K562 (cell line): ENCODE data around the gene MGAT4B. TPM values are rescaled to one million over a fixed set of nuclear protein-coding genes. Genes with fewer than 3 reads are reported as not detected.

Source experiments
- BCLAF1 ChIP-seq, 2 experiments: fragments of 450-650 bp in 1 of 2; IDR thresholded peaks; 2 replicates each; pipeline ENCODE4 v1.6.1; 2011 to 2017; ENCODE audit warnings: low read depth in 2 of 2, antibody characterized with exemption in 1 of 2, borderline replicate concordance in 1 of 2, low read length in 1 of 2, mild to moderate bottlenecking in 1 of 2, mixed read lengths in 1 of 2; ENCODE audit not compliant: control insufficient read depth in 1 of 2
- HMGXB4 ChIP-seq: sonication (generic); formaldehyde crosslinking; IDR thresholded peaks from 2 replicates; pipeline ENCODE4 v1.8.1; 2023; ENCODE audit warnings: mild to moderate bottlenecking, missing genetic modification reagents
- IRF2 ChIP-seq: sonication (generic); formaldehyde crosslinking; IDR thresholded peaks from 2 replicates; pipeline ENCODE4 v1.8.1; 2022; ENCODE audit warnings: mild to moderate bottlenecking, missing genetic modification reagents
- NCOA6 ChIP-seq: fragments of 450-650 bp; IDR thresholded peaks from 2 replicates; pipeline ENCODE4 v1.6.1; 2017; ENCODE audit warnings: mild to moderate bottlenecking
- NR2C2 ChIP-seq, 2 experiments: fragments of 200-800 bp in 1 of 2; sonication (Bioruptor generic) in 1 of 2; sonication (generic) in 1 of 2; formaldehyde crosslinking in 1 of 2; IDR thresholded peaks; 2 replicates each; pipeline versions ENCODE4 v1.6.1 to v1.8.0; 2016 to 2022; ENCODE audit warnings: mild to moderate bottlenecking in 1 of 2, missing compliant biosample characterization in 1 of 2, missing genetic modification characterization in 1 of 2, missing genetic modification reagents in 1 of 2
- NR4A1 ChIP-seq, 2 experiments: fragments of 250-450 bp in 1 of 2; fragments of 450-650 bp in 1 of 2; sonication (Bioruptor Pico) in 1 of 2; IDR thresholded peaks; 2 replicates each; pipeline versions ENCODE4 v1.4.0 to v1.6.1; 2016 to 2020; ENCODE audit warnings: mild to moderate bottlenecking in 2 of 2, missing compliant biosample characterization in 1 of 2, missing genetic modification characterization in 1 of 2, moderate library complexity in 1 of 2
- PBX2 ChIP-seq, 2 experiments: IDR thresholded peaks in 1 of 2; conservative IDR thresholded peaks in 1 of 2; 2 replicates each; pipeline ENCODE4 v1.6.1; 2016; ENCODE audit warnings: low read depth in 2 of 2, mild to moderate bottlenecking in 1 of 2, missing compliant biosample characterization in 1 of 2, missing genetic modification characterization in 1 of 2, moderate library complexity in 1 of 2
- POLR2G ChIP-seq: fragments of 200-400 bp; formaldehyde crosslinking; IDR thresholded peaks from 2 replicates; pipeline ENCODE4 v1.6.1; 2017; ENCODE audit warnings: low read depth, mild to moderate bottlenecking, antibody characterized with exemption, low read length, moderate library complexity
- PURB ChIP-seq: sonication (generic); formaldehyde crosslinking; IDR thresholded peaks from 2 replicates; pipeline ENCODE4 v1.9.0; 2021; ENCODE audit warnings: low read depth, mild to moderate bottlenecking, missing genetic modification reagents
- TCF15 ChIP-seq: fragments of 250-450 bp; sonication (Bioruptor Pico); IDR thresholded peaks from 2 replicates; pipeline ENCODE4 v1.8.0; 2022; ENCODE audit warnings: moderate library complexity, mild to moderate bottlenecking, inconsistent platforms
- ZBTB43 ChIP-seq: sonication (generic); formaldehyde crosslinking; IDR thresholded peaks from 2 replicates; pipeline ENCODE4 v1.8.0; 2023; ENCODE audit warnings: mild to moderate bottlenecking, missing genetic modification reagents
- ZBTB7A ChIP-seq: IDR thresholded peaks from 2 replicates; pipeline ENCODE4 v1.6.1; 2011; ENCODE audit warnings: low read depth, mild to moderate bottlenecking, low read length, moderate library complexity, borderline replicate concordance; ENCODE audit not compliant: control insufficient read depth
- ZNF217 ChIP-seq: sonication (generic); formaldehyde crosslinking; IDR thresholded peaks from 2 replicates; pipeline ENCODE4 v1.8.0; 2022; ENCODE audit warnings: mild to moderate bottlenecking, missing genetic modification reagents
- ZNF41 ChIP-seq: fragments of 250-450 bp; sonication (Bioruptor Pico); conservative IDR thresholded peaks from 2 replicates; pipeline ENCODE4 v1.4.0; 2020; ENCODE audit warnings: mild to moderate bottlenecking
- polyA plus RNA-seq, 8 experiments: library from polyadenylated mRNA; depleted of rRNA in 4 of 8; stranded (reverse) in 5 of 8; unstranded in 3 of 8; fragments of >200 nt; fragmentation: Nextera tagmentation in 2 of 8; fragmentation: Illumina TruSeq in 1 of 8; extraction: Ambion mirVana in 2 of 8; extraction: Trizol in 1 of 8; gene quantifications; 2 replicates each; pipeline versions ENCODE4 v1.2.1 to v1.2.3, GENCODE V29; 2011 to 2014; ENCODE audit warnings: inconsistent platforms in 1 of 8, missing spikeins in 1 of 8
- total RNA-seq, 7 experiments: library from RNA; depleted of rRNA in 6 of 7; stranded (reverse); fragments of >200 nt in 6 of 7; fragmentation: Illumina TruSeq in 2 of 7; extraction: Trizol in 2 of 7; gene quantifications; 2 replicates each; pipeline versions ENCODE4 v1.2.1 to v1.2.3, GENCODE V29; 2011 to 2021; ENCODE audit warnings: low replicate concordance in 1 of 7

The MGAT4B gene
- total and polyA plus RNA-seq, 9 of the 15 experiments (the other 6 are each of a cell fraction or from before 2014, with no cell fraction given), result 0.34 to 133 (median 75.4) TPM

GRCh38 chr5:179819296-179820126 is 12.8 kb upstream of the MGAT4B start (continued):
- TF ChIP-seq BCLAF1 (IDR thresholded peaks at IDR 0.05; ENCODE audit: borderline replicate concordance in 1 of 2, control insufficient read depth in 1 of 2, low read depth in 2 of 2, low read length in 1 of 2), result no peak
- no peak for TF ChIP-seq ZNF217 (CRISPR knock-in tag)
- peak; percentile 94 for TF ChIP-seq TCF15
- TF ChIP-seq NR2C2 (CRISPR knock-in tag; IDR thresholded peaks at IDR 0.05), result no peak
- no peak; the same call in 1 of the 2 replicates for TF ChIP-seq NR2C2 (tag; IDR thresholded peaks at IDR 0.05)
- TF ChIP-seq NCOA6, result no peak
- peak; percentile 80 for TF ChIP-seq POLR2G
- TF ChIP-seq PBX2 (CRISPR knock-in tag; IDR thresholded peaks at IDR 0.05; ENCODE audit: low read depth), result no peak
- TF ChIP-seq PBX2 (tag; conservative IDR thresholded peaks at IDR 0.05; ENCODE audit: low read depth), result no peak
- TF ChIP-seq NR4A1 (CRISPR knock-in tag; IDR thresholded peaks at IDR 0.05), result peak; percentile 95
- TF ChIP-seq NR4A1 (tag; IDR thresholded peaks at IDR 0.05), result peak; percentile 96
- TF ChIP-seq IRF2 (CRISPR knock-in tag), result no peak
- TF ChIP-seq ZNF41, result peak; percentile 86
- TF ChIP-seq ZBTB43, result no peak
- peak; percentile 53; the same call in 1 of the 2 replicates for TF ChIP-seq ZBTB7A
- TF ChIP-seq PURB (CRISPR knock-in tag), result no peak
- no peak for TF ChIP-seq HMGXB4
